Colon (tissue), 2 donors: Measurements from ENCODE around the gene STON2.
"Not testable (repeated sequence)": the region's sequence is repeated elsewhere in the genome, so short reads cannot be mapped to it uniquely, and the experiment has no call there.

Experiments
- FAIRE-seq: peaks from 2 replicates; lab custom pipeline; 2012; peaks lifted over from hg19 to GRCh38; lab: Jason Lieb, UNC
- donor health status: control.
- donor health status: control.

STON2 gene, protein sequence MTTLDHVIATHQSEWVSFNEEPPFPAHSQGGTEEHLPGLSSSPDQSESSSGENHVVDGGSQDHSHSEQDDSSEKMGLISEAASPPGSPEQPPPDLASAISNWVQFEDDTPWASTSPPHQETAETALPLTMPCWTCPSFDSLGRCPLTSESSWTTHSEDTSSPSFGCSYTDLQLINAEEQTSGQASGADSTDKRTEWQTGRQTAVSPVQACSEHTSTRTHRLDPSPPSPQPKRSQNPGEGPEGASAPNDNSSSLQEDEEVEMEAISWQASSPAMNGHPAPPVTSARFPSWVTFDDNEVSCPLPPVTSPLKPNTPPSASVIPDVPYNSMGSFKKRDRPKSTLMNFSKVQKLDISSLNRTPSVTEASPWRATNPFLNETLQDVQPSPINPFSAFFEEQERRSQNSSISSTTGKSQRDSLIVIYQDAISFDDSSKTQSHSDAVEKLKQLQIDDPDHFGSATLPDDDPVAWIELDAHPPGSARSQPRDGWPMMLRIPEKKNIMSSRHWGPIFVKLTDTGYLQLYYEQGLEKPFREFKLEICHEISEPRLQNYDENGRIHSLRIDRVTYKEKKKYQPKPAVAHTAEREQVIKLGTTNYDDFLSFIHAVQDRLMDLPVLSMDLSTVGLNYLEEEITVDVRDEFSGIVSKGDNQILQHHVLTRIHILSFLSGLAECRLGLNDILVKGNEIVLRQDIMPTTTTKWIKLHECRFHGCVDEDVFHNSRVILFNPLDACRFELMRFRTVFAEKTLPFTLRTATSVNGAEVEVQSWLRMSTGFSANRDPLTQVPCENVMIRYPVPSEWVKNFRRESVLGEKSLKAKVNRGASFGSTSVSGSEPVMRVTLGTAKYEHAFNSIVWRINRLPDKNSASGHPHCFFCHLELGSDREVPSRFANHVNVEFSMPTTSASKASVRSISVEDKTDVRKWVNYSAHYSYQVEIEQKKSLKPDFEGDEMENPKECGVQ

DNA sequence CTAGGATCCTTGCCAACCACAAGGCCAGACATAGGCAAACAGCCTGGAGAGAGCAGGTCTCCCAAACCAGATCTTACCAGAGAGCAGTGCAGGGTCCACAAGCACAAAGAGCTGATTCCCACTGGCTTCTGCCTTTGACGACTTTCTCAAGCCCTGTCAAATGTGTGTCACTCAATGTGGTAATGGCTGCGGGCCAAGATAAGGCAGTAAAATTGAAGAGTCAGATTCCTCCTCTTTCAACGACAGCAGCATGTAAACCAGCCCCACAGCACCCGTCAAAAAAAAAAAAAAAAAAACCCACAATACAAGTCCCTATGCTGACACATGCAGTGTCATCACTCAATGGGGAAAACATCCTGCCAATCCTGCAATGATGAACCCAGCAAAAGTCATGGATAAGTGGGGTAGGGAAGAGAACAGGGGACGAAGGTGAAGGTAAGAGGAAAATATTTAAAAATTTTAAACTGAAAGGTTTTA, at the start of gene STON2:
STON2 (minus strand) TSS at position 123 of the 477 bp plus-strand sequence. CDS start 1,942 bp downstream, outside the sequence.
- FAIRE-seq, result no peak

GRCh38 chr14:81449576-81449975, 49.5 kb upstream of the STON2 start:
- no peak for FAIRE-seq

GRCh38 chr14:81449114-81449513, 49.0 kb upstream of the STON2 start:
- no peak for FAIRE-seq

- FAIRE-seq, result no peak
Measured at GRCh38 chr14:81447021-81447764, 47.1 kb upstream of the STON2 start.

- FAIRE-seq, result no peak
Measured at GRCh38 chr14:81446279-81447007, 46.3 kb upstream of the STON2 start.

GRCh38 chr14:81441626-81442134, 41.6 kb upstream of the STON2 start:
- FAIRE-seq, result no peak

DNA sequence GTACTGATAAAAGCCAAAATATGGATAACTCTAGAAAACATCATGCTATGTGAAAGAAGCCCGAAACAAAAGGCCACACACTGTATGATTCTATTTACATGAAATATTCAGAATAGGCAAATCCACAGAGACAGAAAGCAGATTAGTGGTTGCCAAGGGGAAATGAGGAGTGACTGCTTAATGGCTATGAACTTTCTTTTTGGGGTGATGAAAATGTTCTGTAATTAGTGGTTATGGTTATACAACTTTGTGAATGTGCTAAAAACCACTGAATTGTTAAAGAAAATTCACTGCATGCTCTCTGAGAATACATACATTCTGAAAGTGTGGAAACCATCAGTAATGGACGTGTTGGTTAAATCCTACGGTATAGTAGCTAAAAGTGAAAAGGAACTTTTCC, 39.9 kb upstream of the STON2 start:
- FAIRE-seq, result no peak

- FAIRE-seq, result no peak
Measured at GRCh38 chr14:81437244-81437643, 37.1 kb upstream of the STON2 start.

GRCh38 chr14:81436296-81437138, 36.4 kb upstream of the STON2 start:
- FAIRE-seq, result no peak

GRCh38 chr14:81435391-81436295, 35.5 kb upstream of the STON2 start:
- FAIRE-seq, result no peak

- no peak for FAIRE-seq
Measured at GRCh38 chr14:81435048-81435390, 34.9 kb upstream of the STON2 start.

GRCh38 chr14:81434230-81434629, 34.1 kb upstream of the STON2 start:
- FAIRE-seq, result no peak

GRCh38 chr14:81433378-81433777, 33.3 kb upstream of the STON2 start:
- no peak for FAIRE-seq

DNA sequence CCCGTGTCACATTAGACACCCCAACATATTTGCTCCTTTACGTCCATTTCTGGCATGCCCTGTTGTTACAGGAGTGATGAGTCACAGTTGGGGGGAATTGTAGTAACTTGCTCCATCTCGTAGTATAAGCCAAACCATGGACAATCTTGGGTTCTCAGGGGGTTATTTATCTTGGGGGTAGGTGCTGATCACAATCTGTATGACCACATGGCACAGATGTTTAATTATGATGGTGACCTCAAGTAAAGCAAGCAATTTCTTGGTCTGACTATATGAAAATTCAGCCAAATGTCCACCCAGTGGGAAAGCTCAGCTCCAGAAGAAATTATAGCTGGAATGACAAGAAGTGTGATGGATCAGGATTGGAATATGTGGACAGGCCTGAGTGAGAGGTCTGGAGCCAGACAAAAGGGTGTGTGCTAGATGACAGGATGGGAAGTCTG, 32.1 kb upstream of the STON2 start:
- FAIRE-seq, result no peak

DNA sequence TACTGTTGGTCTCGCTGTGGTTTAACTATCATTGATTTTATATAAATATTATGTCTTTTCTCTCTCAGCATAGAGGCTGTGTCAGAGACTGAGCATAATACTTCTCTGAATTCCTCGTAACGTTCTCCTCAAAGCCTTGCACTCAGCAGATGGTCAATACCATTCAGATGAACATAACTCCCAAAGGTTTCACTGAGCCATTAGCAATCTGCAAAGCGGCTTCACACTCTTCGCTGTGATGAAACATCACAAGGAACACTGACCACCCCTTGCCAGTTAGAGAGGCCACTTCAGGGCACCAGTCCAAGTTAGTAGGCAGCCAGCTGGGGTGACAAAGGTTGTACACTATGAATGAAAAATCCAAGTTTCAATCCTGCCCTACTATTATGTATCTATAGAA, 30.1 kb upstream of the STON2 start:
- FAIRE-seq, result no peak

DNA sequence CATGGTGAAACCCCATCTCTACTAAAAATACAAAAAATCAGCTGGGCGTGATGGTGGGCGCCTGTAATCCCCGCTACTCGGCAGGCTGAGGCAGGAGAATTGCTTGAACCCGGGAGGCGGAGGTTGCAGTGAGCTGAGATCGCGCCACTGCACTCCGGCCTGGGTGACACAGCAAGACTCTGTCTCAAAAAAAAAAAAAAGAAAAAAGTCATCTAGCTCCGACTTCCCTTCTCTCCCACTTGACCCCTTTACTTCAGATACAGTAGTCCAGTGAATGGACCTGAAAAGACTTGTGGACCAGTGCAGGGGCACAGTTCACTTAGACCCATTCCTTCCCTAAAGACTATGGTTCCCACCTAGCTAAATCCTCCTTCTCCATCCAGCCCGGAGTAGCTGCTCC, 29.6 kb upstream of the STON2 start:
- not testable (repeated sequence) for FAIRE-seq

- no peak for FAIRE-seq
Measured at GRCh38 chr14:81429028-81429427, 28.9 kb upstream of the STON2 start.

GRCh38 chr14:81427348-81428058, 27.4 kb upstream of the STON2 start:
- FAIRE-seq, result no peak

- no peak for FAIRE-seq
Measured at GRCh38 chr14:81423504-81423903, 23.4 kb upstream of the STON2 start.
